Osteoblast (primary cell): ENCODE results near the gene OSBPL6. TPM values are rescaled to one million over a fixed set of nuclear protein-coding genes. Genes with fewer than 3 reads are reported as not detected.

Source experiments
- DNase-seq: peaks from one replicate; pipeline ENCODE4 v3.0.0; 2011; ENCODE audit warnings: low spot score, mixed read lengths; ENCODE audit not compliant: insufficient read length; ENCODE audit errors: missing footprints
- H2AFZ ChIP-seq: 2 replicates; pipeline ENCODE4 v1.6.0; 2011; ENCODE audit warnings: mild to moderate bottlenecking, low read length
- H3K27ac ChIP-seq: 2 replicates; pipeline ENCODE4 v1.5.1; 2011; ENCODE audit warnings: mild to moderate bottlenecking, low read depth, low read length, moderate library complexity
- H3K27me3 ChIP-seq: 2 replicates; pipeline ENCODE4 v1.6.0; 2012; ENCODE audit warnings: mild to moderate bottlenecking, control low read depth, inconsistent platforms, low read length, moderate library complexity; ENCODE audit not compliant: insufficient read depth
- H3K36me3 ChIP-seq: 2 replicates; pipeline ENCODE4 v1.5.1; 2011; ENCODE audit warnings: mild to moderate bottlenecking, low read length, control low read depth, moderate library complexity; ENCODE audit not compliant: insufficient read depth
- H3K4me1 ChIP-seq: 2 replicates; pipeline ENCODE4 v1.5.1; 2011; ENCODE audit warnings: mild to moderate bottlenecking, low read length, control low read depth, moderate library complexity; ENCODE audit not compliant: insufficient read depth
- H3K4me2 ChIP-seq: 2 replicates; pipeline ENCODE4 v1.6.0; 2011; ENCODE audit warnings: mild to moderate bottlenecking, low read length; ENCODE audit not compliant: insufficient read depth
- H3K4me3 ChIP-seq: fragments of 200-600 bp; sonication (generic); 3 replicates; pipeline ENCODE4 v1.5.1; 2012; ENCODE audit warnings: mild to moderate bottlenecking, low read length, inconsistent platforms; ENCODE audit not compliant: insufficient read depth
- H3K79me2 ChIP-seq: 2 replicates; pipeline ENCODE4 v1.6.0; 2012; ENCODE audit warnings: mild to moderate bottlenecking, low read length, control low read depth, inconsistent platforms; ENCODE audit not compliant: insufficient read depth
- H3K9me3 ChIP-seq: 2 replicates; pipeline ENCODE4 v1.5.1; 2011; ENCODE audit warnings: low read depth, low read length, control low read depth
- H4K20me1 ChIP-seq: 2 replicates; pipeline ENCODE4 v1.6.0; 2012; ENCODE audit warnings: mild to moderate bottlenecking, low read length, control low read depth; ENCODE audit not compliant: insufficient read depth
- total RNA-seq: library from RNA; depleted of rRNA; stranded (reverse); fragments of >200 nt; gene quantifications from 2 replicates; pipeline ENCODE4 v1.2.3, GENCODE V29; 2012
- TF ChIP-seq, protein P1 (sequence below): IDR thresholded peaks from 2 replicates; pipeline ENCODE4 v1.5.1; 2011; ENCODE audit warnings: mild to moderate bottlenecking, low read depth, low read length, moderate library complexity; ENCODE audit errors: extremely low read depth

The OSBPL6 gene
- total RNA-seq, 1 donor = 5.4 TPM

DNA sequence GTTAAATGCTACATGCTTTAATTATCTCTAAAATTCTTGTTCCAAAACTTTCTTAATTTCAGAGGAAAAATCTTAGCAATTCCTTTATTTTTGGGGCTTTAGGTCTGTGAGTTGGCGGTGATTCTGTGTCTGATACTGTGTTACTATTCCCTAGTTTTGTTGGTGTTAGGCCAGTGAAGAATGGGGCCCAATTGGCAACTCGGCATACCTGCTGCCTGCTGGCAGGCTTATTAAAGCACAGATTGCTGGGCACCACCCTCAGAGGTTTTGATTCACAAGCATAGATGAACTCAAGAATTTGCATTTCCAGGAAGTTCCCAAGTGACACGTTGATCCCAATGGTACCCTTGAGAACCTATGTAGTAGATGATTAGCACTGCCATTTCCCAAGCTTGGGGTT, 101.6 kb downstream of the OSBPL6 start:
- Histone ChIP-seq H3K27ac (no peak overlapping the region), H3K4me2 (no peak overlapping the region), H3K79me2 (no peaks in the 10 kb centered on the region), H3K27me3 (no peaks in the 10 kb centered on the region), H4K20me1 (no peaks in the 10 kb centered on the region), H3K4me1 (peaks cover 4% of the 10 kb centered on the region), H3K4me3 (no peak overlapping the region), H3K36me3 (no peaks in the 10 kb centered on the region), H3K9me3 (no peaks in the 10 kb centered on the region), H2AFZ (no peak overlapping the region)
- no peak for DNase-seq
- TF ChIP-seq, protein P1, sequence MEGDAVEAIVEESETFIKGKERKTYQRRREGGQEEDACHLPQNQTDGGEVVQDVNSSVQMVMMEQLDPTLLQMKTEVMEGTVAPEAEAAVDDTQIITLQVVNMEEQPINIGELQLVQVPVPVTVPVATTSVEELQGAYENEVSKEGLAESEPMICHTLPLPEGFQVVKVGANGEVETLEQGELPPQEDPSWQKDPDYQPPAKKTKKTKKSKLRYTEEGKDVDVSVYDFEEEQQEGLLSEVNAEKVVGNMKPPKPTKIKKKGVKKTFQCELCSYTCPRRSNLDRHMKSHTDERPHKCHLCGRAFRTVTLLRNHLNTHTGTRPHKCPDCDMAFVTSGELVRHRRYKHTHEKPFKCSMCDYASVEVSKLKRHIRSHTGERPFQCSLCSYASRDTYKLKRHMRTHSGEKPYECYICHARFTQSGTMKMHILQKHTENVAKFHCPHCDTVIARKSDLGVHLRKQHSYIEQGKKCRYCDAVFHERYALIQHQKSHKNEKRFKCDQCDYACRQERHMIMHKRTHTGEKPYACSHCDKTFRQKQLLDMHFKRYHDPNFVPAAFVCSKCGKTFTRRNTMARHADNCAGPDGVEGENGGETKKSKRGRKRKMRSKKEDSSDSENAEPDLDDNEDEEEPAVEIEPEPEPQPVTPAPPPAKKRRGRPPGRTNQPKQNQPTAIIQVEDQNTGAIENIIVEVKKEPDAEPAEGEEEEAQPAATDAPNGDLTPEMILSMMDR = no peak

DNA sequence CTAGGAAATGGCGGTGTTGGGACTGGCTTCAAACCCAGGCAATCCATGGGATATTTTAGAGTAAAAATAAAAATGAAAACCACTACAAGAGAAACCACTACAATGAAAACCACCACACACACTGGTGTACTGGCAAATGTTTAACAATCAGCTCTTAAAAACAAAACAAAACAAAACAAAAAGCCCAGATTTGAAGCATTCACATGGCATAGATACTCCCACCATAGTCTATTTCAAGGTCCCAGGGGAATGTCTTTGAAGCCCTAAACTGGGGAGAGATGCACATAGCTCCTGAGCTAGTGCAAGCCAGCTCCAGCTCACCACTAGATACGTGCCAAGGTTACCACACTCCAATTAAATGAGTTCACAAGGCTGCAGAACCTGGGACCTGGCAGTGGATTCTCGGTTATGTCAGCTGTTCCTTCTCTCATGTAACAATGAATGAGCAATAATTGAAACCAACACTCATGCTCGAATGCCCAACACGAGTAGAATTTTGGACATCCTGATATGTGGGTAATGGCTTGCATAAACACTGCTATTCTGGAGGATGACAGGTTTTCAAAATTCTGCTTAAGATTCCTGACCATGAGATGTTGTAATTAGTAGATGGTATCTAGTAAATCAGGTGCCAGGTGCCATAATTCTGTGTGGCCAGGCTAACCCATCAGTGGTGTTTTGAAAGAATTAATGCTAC, 102.2 kb downstream of the OSBPL6 start:
- Histone ChIP-seq H3K4me2 (no peak overlapping the region), H3K4me1 (peaks cover 4% of the 10 kb centered on the region), H4K20me1 (no peaks in the 10 kb centered on the region), H3K79me2 (no peaks in the 10 kb centered on the region), H3K27ac (no peak overlapping the region), H3K27me3 (no peaks in the 10 kb centered on the region), H3K4me3 (no peak overlapping the region), H2AFZ (no peak overlapping the region), H3K9me3 (no peaks in the 10 kb centered on the region), H3K36me3 (no peaks in the 10 kb centered on the region)
- TF ChIP-seq, protein P1 = no peak
- no peak for DNase-seq

DNA sequence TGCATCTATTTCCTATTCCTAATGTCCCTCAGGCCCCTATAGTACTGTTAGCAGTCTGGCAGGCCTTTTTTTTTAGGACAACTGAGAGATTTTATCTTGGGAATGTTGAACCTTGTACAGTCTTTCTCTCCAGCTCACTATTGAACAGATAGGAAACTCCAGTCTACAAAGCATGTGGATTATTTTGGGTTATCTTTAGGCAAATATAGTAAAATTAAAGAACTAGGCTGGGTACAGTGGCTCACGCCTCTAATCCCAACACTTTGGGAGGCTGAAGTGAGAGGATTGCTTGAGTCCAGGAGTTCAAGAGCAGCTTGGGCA, 102.7 kb downstream of the OSBPL6 start:
- Histone ChIP-seq H3K9me3 (no peaks in the 10 kb centered on the region), H4K20me1 (no peaks in the 10 kb centered on the region), H2AFZ (no peak overlapping the region), H3K27ac (no peak overlapping the region), H3K4me2 (no peak overlapping the region), H3K79me2 (no peaks in the 10 kb centered on the region), H3K36me3 (no peaks in the 10 kb centered on the region), H3K4me3 (no peak overlapping the region), H3K4me1 (peaks cover 4% of the 10 kb centered on the region), H3K27me3 (no peaks in the 10 kb centered on the region)
- TF ChIP-seq, protein P1 = no peak
- no peak for DNase-seq

DNA sequence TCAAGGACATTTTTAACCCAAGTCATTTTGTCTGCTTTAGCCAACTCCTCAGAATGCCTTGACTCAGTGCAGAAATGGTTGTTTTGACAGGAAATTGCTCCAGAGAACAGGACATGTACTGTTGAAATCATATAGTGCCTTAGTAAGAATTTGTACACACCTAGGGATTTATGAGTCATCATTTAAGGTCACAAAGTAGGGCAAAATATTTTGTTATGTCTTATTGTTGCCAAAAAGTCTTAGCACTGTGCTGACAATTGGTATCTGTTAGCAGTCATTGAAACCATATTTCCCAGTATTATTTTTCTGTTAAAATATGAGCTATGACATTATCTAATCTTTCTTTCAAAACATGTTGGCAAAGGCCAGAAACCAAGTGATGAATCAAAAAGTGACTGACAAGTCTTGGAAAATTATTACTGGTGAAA, 104.5 kb downstream of the OSBPL6 start:
- no peak for DNase-seq
- TF ChIP-seq, protein P1 = no peak
- Histone ChIP-seq H3K27me3 (no peaks in the 10 kb centered on the region), H3K36me3 (no peaks in the 10 kb centered on the region), H3K4me3 (no peak overlapping the region), H3K4me2 (no peak overlapping the region), H4K20me1 (no peaks in the 10 kb centered on the region), H3K4me1 (peaks cover 4% of the 10 kb centered on the region), H2AFZ (no peak overlapping the region), H3K27ac (no peak overlapping the region), H3K9me3 (no peaks in the 10 kb centered on the region), H3K79me2 (no peaks in the 10 kb centered on the region)
